ENCODE measurements around the gene ZDHHC13.

The ZDHHC13 gene

GRCh38 chr11:19200410-19201201, 83.6 kb downstream of the ZDHHC13 start:
- no peak overlapping the region for H3K4me3 ChIP-seq (replicated peaks; ENCODE audit: low read depth, low read length)
- no peaks in the 10 kb centered on the region for H3K27me3 ChIP-seq (replicated peaks; ENCODE audit: control insufficient read depth, insufficient read depth, low read length)
- no peaks in the 10 kb centered on the region for H3K36me3 ChIP-seq (ENCODE audit: control insufficient read depth, insufficient read depth, low read length)
- TF ChIP-seq CTCF (IDR thresholded peaks at IDR 0.05; ENCODE audit: insufficient read depth, low read length, poor library complexity, severe bottlenecking): no peak
- DNase-seq (ENCODE audit: extremely low read depth, insufficient read length): no peak

GRCh38 chr11:19201737-19202605, 85.0 kb downstream of the ZDHHC13 start, which contains the start of gene CSRP3:
CSRP3 (minus strand) TSS chr11:19201983; CDS start chr11:19192448, 9,535 bp downstream.
- Histone ChIP-seq H3K4me3 (replicated peaks; ENCODE audit: low read depth, low read length) (no peak within 1 kb of the TSS), H3K27me3 (replicated peaks; ENCODE audit: control insufficient read depth, insufficient read depth, low read length) (no peaks in the 10 kb centered on the region), H3K36me3 (ENCODE audit: control insufficient read depth, insufficient read depth, low read length) (no peaks in the 10 kb centered on the region)
- DNase-seq (ENCODE audit: extremely low read depth, insufficient read length): no peak
- TF ChIP-seq CTCF (IDR thresholded peaks at IDR 0.05; ENCODE audit: insufficient read depth, low read length, poor library complexity, severe bottlenecking): no peak

- Histone ChIP-seq H3K4me3 (replicated peaks; ENCODE audit: low read depth, low read length) (no peak overlapping the region), H3K27me3 (replicated peaks; ENCODE audit: control insufficient read depth, insufficient read depth, low read length) (no peaks in the 10 kb centered on the region), H3K36me3 (ENCODE audit: control insufficient read depth, insufficient read depth, low read length) (no peaks in the 10 kb centered on the region)
- DNase-seq (ENCODE audit: extremely low read depth, insufficient read length): no peak
- TF ChIP-seq CTCF (IDR thresholded peaks at IDR 0.05; ENCODE audit: insufficient read depth, low read length, poor library complexity, severe bottlenecking): no peak
Measured at GRCh38 chr11:19204836-19205235, 87.9 kb downstream of the ZDHHC13 start.

GRCh38 chr11:19208181-19208580, 91.2 kb downstream of the ZDHHC13 start:
- Histone ChIP-seq H3K4me3 (replicated peaks; ENCODE audit: low read depth, low read length) (no peak overlapping the region), H3K27me3 (replicated peaks; ENCODE audit: control insufficient read depth, insufficient read depth, low read length) (no peaks in the 10 kb centered on the region), H3K36me3 (ENCODE audit: control insufficient read depth, insufficient read depth, low read length) (no peaks in the 10 kb centered on the region)
- no peak for DNase-seq (ENCODE audit: extremely low read depth, insufficient read length)
- no peak for TF ChIP-seq CTCF (IDR thresholded peaks at IDR 0.05; ENCODE audit: insufficient read depth, low read length, poor library complexity, severe bottlenecking)

- no peak for DNase-seq (ENCODE audit: extremely low read depth, insufficient read length)
- TF ChIP-seq CTCF (IDR thresholded peaks at IDR 0.05; ENCODE audit: insufficient read depth, low read length, poor library complexity, severe bottlenecking): no peak
- no peaks in the 10 kb centered on the region for H3K36me3 ChIP-seq (ENCODE audit: control insufficient read depth, insufficient read depth, low read length)
- no peaks in the 10 kb centered on the region for H3K27me3 ChIP-seq (replicated peaks; ENCODE audit: control insufficient read depth, insufficient read depth, low read length)
- no peak overlapping the region for H3K4me3 ChIP-seq (replicated peaks; ENCODE audit: low read depth, low read length)
Measured at GRCh38 chr11:19208959-19209546, 92.1 kb downstream of the ZDHHC13 start.
